Central memory CD8-positive, alpha-beta T cell (primary cell): ENCODE measurements around the gene PDCD1LG2.
"Not testable (repeated sequence)": the region's sequence is repeated elsewhere in the genome, so short reads cannot be mapped to it uniquely, and the experiment has no call there.

Experiments used
- ATAC-seq: fragments of 150-1000 bp; cut with Tn5 transposase; replicated peaks from 2 replicates; pipeline ENCODE4 v1.10.0; 2022; ENCODE audit warnings: mild to moderate bottlenecking, moderate FRiP score, moderate number of reproducible peaks; ENCODE audit not compliant: poor library complexity, severe bottlenecking; ENCODE audit errors: extremely low read depth
- DNase-seq, 2 donors: peaks; one replicate each; pipeline ENCODE4 v3.0.0; 2021; ENCODE audit warnings: low spot score in 2 of 2
- H3K27ac Mint-ChIP-seq: one replicate; pipeline ENCODE4 v1.8.0; 2022; ENCODE audit warnings: low read depth, mild to moderate bottlenecking, moderate library complexity, mixed read lengths
- H3K27me3 Mint-ChIP-seq: one replicate; pipeline ENCODE4 v1.8.0; 2022; ENCODE audit warnings: mixed read lengths
- H3K36me3 Mint-ChIP-seq: one replicate; pipeline ENCODE4 v1.8.0; 2022; ENCODE audit warnings: mild to moderate bottlenecking, moderate library complexity, mixed read lengths; ENCODE audit not compliant: insufficient read depth
- H3K4me1 Mint-ChIP-seq: one replicate; pipeline ENCODE4 v1.8.0; 2022; ENCODE audit warnings: mixed read lengths
- H3K4me3 Mint-ChIP-seq: one replicate; pipeline ENCODE4 v1.8.0; 2022; ENCODE audit warnings: mild to moderate bottlenecking, moderate library complexity, mixed read lengths
- H3K9me3 Mint-ChIP-seq: one replicate; pipeline ENCODE4 v1.8.0; 2022; ENCODE audit warnings: mixed read lengths

The PDCD1LG2 gene

DNA sequence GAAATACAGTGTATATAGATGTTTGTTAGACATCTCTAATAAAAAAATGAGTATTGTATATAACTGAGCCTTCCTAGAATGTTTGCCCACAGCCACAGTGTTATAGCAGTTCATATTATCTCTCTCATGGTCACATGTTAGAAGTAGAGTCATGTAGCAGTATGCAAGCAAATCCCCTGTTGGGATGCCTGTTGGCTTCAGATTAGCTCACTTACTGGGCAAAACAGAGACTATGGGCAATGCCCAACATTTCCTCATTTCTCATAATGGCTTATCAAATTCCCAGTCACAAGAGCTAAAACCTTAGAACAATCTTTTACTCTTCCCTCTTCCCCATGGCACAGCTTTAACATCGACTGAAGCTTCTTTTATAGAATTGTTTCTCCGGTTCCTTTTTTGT is 27.0 kb upstream of the PDCD1LG2 start:
- Mint-ChIP-seq H3K27ac (no peak overlapping the region), H3K27me3 (peaks cover 10% of the 10 kb centered on the region), H3K4me1 (no peaks in the 10 kb centered on the region), H3K36me3 (no peaks in the 10 kb centered on the region), H3K4me3 (no peak overlapping the region), H3K9me3 (no peaks in the 10 kb centered on the region)
- DNase-seq (no peak), ATAC-seq (no peak)

- peaks cover 10% of the 10 kb centered on the region for H3K27me3 Mint-ChIP-seq
- DNase-seq: no peak
- H3K4me1 Mint-ChIP-seq: no peaks in the 10 kb centered on the region
- no peak for ATAC-seq
- H3K4me3 Mint-ChIP-seq: no peak overlapping the region
- H3K9me3 Mint-ChIP-seq: no peaks in the 10 kb centered on the region
- H3K36me3 Mint-ChIP-seq: no peaks in the 10 kb centered on the region
- no peak overlapping the region for H3K27ac Mint-ChIP-seq
Observed at GRCh38 chr9:5485378-5486085, 24.8 kb upstream of the PDCD1LG2 start.

- DNase-seq (no peak), ATAC-seq (no peak)
- no peaks in the 10 kb centered on the region for H3K36me3 Mint-ChIP-seq
- no peak overlapping the region for H3K4me3 Mint-ChIP-seq
- peaks cover 3% of the 10 kb centered on the region for H3K27me3 Mint-ChIP-seq
- no peaks in the 10 kb centered on the region for H3K9me3 Mint-ChIP-seq
- H3K4me1 Mint-ChIP-seq: no peaks in the 10 kb centered on the region
- H3K27ac Mint-ChIP-seq: no peak overlapping the region
Observed at GRCh38 chr9:5486988-5487387, 23.3 kb upstream of the PDCD1LG2 start.

- no peak overlapping the region for H3K27ac Mint-ChIP-seq
- H3K4me1 Mint-ChIP-seq: peaks cover 5% of the 10 kb centered on the region
- DNase-seq: no peak
- H3K4me3 Mint-ChIP-seq: no peak overlapping the region
- no peak for ATAC-seq
- H3K9me3 Mint-ChIP-seq: no peaks in the 10 kb centered on the region
- no peaks in the 10 kb centered on the region for H3K36me3 Mint-ChIP-seq
- no peaks in the 10 kb centered on the region for H3K27me3 Mint-ChIP-seq
Observed at GRCh38 chr9:5488221-5489008, 21.9 kb upstream of the PDCD1LG2 start.

DNA sequence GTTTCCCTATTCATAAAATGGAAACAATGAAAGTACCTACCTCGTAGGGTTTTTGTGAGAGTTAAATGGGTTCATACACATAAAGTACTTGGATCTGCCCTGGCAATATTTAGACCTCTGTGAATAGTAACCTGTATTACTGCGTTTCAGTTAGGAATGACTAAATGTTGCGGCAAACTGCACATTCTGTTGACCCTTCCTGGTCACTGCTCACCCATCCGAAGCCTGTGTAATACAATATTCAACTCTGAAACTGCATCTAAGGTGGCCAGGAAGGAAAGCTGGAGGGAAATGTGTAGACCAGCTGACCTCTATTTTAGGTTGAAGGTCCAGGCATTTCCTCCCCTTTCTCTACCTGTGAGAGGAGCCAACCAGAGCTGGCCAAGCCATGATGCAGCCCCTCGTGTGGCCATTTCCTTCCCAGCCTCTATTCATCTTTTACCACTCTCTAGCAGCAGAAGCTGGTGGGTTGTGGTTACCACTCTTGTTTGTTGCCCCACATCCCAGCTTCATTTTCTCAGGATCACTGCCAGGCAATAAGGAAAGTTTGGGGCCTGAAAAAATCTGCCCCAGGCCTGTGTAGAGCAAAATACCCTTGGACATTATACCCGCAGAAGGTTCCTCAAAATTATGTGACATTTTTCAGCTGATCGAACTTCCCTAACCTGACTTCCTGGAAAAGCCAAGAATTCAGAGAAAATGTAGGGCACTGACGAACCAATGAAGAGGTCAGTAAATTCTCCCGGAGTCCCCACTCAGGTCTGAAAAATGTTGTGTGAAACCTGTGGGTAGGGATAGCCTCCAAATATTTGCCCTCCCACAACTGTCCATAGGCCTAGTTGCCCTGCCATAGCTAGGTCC is 20.5 kb upstream of the PDCD1LG2 start:
- Mint-ChIP-seq H3K27ac (no peak overlapping the region), H3K36me3 (no peaks in the 10 kb centered on the region), H3K4me1 (peaks cover 6% of the 10 kb centered on the region), H3K4me3 (no peak overlapping the region), H3K27me3 (no peaks in the 10 kb centered on the region), H3K9me3 (no peaks in the 10 kb centered on the region)
- DNase-seq: no peak
- no peak for ATAC-seq

DNA sequence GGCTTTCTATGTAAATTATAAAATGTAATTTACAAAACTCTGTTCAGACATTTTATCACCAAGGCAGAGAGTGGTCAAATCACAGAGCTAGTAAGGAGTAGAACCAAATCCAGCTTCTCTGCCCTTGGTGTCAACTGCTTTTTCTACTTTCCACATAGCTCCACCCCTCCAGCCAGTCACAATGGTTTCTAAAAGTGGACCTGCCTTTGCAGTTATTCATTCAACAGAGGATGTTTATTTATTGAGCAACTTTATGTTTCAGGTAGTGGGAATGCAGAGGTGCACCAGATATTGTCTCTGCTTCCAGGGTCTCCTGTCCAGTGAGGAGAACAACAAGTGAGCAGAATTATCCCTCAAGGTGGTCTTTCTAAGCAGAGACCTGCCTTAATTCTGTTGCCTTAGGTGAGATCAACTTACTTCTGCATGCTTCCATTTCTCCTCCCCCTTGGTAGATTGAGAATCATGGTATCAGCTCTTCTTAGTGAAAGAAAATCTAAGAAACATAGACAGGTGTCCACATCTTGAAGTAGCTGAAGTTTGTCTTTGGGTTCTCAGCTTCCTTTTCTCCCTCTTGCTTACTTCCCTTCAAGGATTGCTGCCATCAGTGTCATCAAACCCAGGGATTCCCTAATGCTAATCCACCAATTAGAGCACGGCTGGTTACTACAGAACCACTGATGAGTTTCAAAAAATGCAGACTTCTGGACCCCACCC is 17.2 kb upstream of the PDCD1LG2 start:
- Mint-ChIP-seq H3K4me1 (peaks cover 6% of the 10 kb centered on the region), H3K9me3 (no peaks in the 10 kb centered on the region), H3K4me3 (no peak overlapping the region), H3K27me3 (no peaks in the 10 kb centered on the region), H3K36me3 (no peaks in the 10 kb centered on the region), H3K27ac (no peak overlapping the region)
- ATAC-seq (no peak), DNase-seq (no peak)

- no peak overlapping the region for H3K4me3 Mint-ChIP-seq
- no peaks in the 10 kb centered on the region for H3K27me3 Mint-ChIP-seq
- H3K9me3 Mint-ChIP-seq: no peaks in the 10 kb centered on the region
- no peak for ATAC-seq
- no peak for DNase-seq
- peaks cover 6% of the 10 kb centered on the region for H3K4me1 Mint-ChIP-seq
- H3K36me3 Mint-ChIP-seq: no peaks in the 10 kb centered on the region
- no peak overlapping the region for H3K27ac Mint-ChIP-seq
Observed at GRCh38 chr9:5493679-5494511, 16.4 kb upstream of the PDCD1LG2 start.

DNA sequence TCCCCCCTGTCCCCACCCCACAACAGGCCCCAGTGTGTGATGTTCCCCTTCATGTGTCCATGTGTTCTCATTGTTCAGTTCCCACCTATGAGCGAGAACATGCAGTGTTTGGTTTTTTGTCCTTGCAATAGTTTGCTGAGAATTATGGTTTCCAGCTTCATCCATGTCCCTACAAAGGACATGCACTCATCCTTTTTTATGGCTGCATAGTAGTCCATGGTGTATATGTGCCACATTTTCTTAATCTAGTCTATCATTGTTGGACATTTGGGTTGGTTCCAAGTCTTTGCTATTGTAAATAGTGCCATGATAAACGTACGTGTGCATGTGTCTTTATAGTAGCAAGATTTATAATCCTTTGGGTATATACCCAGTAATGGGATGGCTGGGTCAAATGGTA is 15.6 kb upstream of the PDCD1LG2 start:
- H3K27me3 Mint-ChIP-seq, H3K4me3 Mint-ChIP-seq, H3K36me3 Mint-ChIP-seq, H3K4me1 Mint-ChIP-seq, ATAC-seq, H3K27ac Mint-ChIP-seq, H3K9me3 Mint-ChIP-seq, DNase-seq: not testable (repeated sequence)

DNA sequence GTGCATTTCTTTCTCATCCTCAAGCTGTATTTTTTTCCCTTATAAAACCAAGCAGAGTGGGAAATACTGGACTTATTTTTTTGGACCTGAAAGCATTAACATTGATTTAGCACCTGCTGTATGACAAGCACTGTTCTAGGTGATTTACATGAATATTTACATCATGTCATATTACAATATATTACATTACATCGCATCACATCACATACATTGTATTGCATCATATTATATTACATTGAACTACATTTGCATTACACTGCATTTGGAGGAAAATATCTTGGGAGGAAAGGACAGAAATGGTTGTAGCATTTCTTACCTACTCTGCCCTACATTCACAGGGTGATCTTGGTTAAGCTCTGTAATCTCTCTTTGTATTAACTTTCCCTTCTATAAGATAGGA is 11.2 kb upstream of the PDCD1LG2 start:
- Mint-ChIP-seq H3K4me3 (no peak overlapping the region), H3K4me1 (no peaks in the 10 kb centered on the region), H3K27me3 (no peaks in the 10 kb centered on the region), H3K27ac (peak overlapping the region; percentile 8), H3K9me3 (peaks cover 4% of the 10 kb centered on the region), H3K36me3 (no peaks in the 10 kb centered on the region)
- ATAC-seq (no peak), DNase-seq (no peak)

DNA sequence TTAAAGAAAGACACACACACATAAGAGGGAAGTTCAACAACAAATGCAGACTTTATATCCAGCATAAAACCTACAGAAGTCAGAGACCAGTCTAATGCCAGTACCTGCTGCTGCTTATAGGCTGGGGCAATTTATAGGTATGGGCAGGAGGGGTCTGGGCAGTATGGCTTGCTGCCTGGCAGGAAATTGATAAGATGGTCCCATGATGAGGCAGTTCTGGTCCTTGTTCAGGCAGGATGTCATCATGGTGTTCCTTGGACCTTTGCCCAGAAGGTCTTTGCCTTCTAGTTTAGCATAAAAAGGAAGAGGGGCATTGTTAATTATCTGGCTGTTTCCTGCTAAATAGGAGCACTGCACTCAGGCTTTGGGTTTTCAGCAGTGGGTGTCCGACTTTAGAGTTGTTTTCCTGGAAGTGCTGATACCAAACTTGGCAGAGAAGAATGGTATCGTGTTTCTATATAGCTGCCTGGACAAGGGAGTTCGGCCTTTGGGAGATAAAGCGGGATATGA is 10.4 kb upstream of the PDCD1LG2 start:
- Mint-ChIP-seq H3K4me1 (peaks cover 7% of the 10 kb centered on the region), H3K9me3 (peaks cover 12% of the 10 kb centered on the region), H3K36me3 (no peaks in the 10 kb centered on the region), H3K4me3 (no peak overlapping the region), H3K27me3 (no peaks in the 10 kb centered on the region), H3K27ac (no peak overlapping the region)
- no peak for DNase-seq
- ATAC-seq: no peak

DNA sequence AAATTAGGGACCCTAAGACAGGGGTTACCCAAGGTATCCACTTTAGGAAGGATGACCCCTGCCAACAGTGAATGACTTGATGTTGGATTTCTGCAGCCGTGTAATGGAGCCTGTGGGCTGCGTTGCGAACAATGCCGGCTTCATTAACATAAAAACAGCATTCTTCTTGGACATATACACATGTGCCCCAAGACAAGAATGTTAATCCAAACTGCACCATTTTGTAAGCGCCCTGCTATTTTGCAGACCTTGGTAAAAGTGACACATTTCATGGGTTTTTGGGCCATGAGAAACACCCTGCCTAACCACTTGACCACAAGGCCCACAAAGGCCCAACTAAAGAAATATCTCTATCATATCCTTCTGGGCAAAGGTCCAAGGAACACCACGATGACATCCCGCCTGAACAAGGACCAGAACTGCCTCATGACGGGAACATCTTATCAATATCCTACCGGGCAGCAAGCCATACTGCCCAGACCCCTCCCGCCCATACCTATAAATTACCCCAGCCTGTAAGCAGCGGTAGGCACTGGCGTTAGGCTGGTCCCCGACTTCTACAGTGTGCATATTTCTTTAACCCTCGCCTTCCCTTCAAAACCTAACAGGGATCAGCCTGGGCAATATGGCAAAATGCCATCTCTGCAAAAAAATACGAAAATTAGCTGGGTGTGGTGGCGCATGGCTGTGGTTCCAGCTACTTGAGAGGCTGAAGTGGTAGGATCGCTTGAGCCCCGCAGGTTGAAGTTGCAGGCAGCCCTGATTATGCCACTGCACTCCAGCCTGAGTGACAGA is 9.7 kb upstream of the PDCD1LG2 start:
- ATAC-seq (no peak), DNase-seq (no peak)
- no peak overlapping the region for H3K4me3 Mint-ChIP-seq
- H3K27ac Mint-ChIP-seq: no peak overlapping the region
- H3K27me3 Mint-ChIP-seq: no peaks in the 10 kb centered on the region
- H3K9me3 Mint-ChIP-seq: peaks cover 12% of the 10 kb centered on the region
- H3K4me1 Mint-ChIP-seq: peaks cover 11% of the 10 kb centered on the region
- H3K36me3 Mint-ChIP-seq: no peaks in the 10 kb centered on the region
